Naive thymus-derived CD8-positive, alpha-beta T cell (primary cell): Measurements from ENCODE around the gene DNAH9. TPM values are rescaled to one million over a fixed set of nuclear protein-coding genes. Genes with fewer than 3 reads are reported as not detected.
A peak's percentile ranks its signal among the peaks of the same experiment; 100 is the strongest.

Experiments used
- ATAC-seq, 2 donors: fragments of 150-1000 bp; cut with Tn5 transposase in 1 of 2; sonication (Bioruptor Pico), chemical (Tn5 transposase) in 1 of 2; 1 replicate in 1 of 2; 2 replicates in 1 of 2; pipeline ENCODE4 v1.10.0; 2021; ENCODE audit warnings: mild to moderate bottlenecking in 2 of 2, moderate library complexity in 2 of 2
- POLR2A ChIA-PET: fragments of 350-600 bp; sonication (Branson Sonifier 250); formaldehyde crosslinking; loops from one replicate; lab custom pipeline; 2021; ENCODE audit warnings: antibody characterized with exemption; lab: Charles Lee
- DNase-seq, 10 donors: peaks; one replicate each; pipeline versions ENCODE4 v3.0.0 to v3.0.0-alpha.2; 2020 to 2022
- H3K27ac Mint-ChIP-seq, 10 donors: one replicate each; pipeline ENCODE4 v1.8.0; 2020 to 2022; ENCODE audit warnings: mild to moderate bottlenecking in 10 of 10, mixed read lengths in 10 of 10, moderate library complexity in 4 of 10, inconsistent platforms in 1 of 10
- H3K27me3 Mint-ChIP-seq, 5 donors: one replicate each; pipeline ENCODE4 v1.8.0; 2021 to 2022; ENCODE audit warnings: mixed read lengths in 5 of 5
- H3K36me3 Mint-ChIP-seq, 3 donors: one replicate each; pipeline ENCODE4 v1.8.0; 2020 to 2022; ENCODE audit warnings: mixed read lengths in 3 of 3, mild to moderate bottlenecking in 2 of 3, inconsistent platforms in 1 of 3
- H3K4me1 Mint-ChIP-seq, 4 donors: one replicate each; pipeline ENCODE4 v1.8.0; 2021 to 2022; ENCODE audit warnings: mixed read lengths in 4 of 4
- H3K4me3 Mint-ChIP-seq, 10 donors: one replicate each; pipeline ENCODE4 v1.8.0; 2020 to 2022; ENCODE audit warnings: mild to moderate bottlenecking in 10 of 10, mixed read lengths in 10 of 10, moderate library complexity in 6 of 10, inconsistent platforms in 1 of 10
- H3K9me3 Mint-ChIP-seq, 9 donors: one replicate each; pipeline ENCODE4 v1.8.0; 2020 to 2022; ENCODE audit warnings: mixed read lengths in 9 of 9, mild to moderate bottlenecking in 3 of 9, inconsistent platforms in 1 of 9, moderate library complexity in 1 of 9
- polyA plus RNA-seq, 3 donors: library from polyadenylated mRNA; unstranded; fragments of 300-500 nt; fragmentation: Illumina TruSeq; gene quantifications; one replicate each; pipeline ENCODE4 v1.2.3, GENCODE V29; 2021
- total RNA-seq, 8 experiments: library from RNA in 2 of 8; stranded (reverse) in 2 of 8; gene quantifications; one replicate each; pipeline ENCODE4 v1.2.3 and lab custom pipeline; 2021 to 2026

DNAH9 gene
- total and polyA plus RNA-seq, 5 experiments from 2014 or later = not detected

DNA sequence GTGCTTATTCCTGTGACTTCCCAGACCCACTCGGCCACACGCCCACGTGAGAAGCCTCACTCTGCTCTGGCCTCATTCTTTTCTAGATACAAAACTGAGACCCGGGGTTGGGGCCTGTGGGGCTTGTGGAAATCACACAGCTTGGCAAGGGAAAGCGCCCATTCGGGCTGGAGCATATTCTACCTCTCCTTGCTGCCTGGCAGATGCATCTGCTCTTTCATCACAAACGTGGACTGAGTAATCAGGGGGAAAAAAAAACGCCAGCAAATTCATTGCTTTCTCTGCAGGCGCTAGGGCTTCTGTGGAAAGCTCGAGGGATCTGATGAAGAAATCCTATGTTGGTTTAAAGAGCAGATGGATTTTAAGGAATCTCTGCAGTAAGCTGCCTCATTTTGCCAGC, 44.4 kb downstream of the DNAH9 start:
- POLR2A ChIA-PET = no interaction called here
- H3K27me3 Mint-ChIP-seq = peaks cover 0 to 11% (median 1%) of the 10 kb centered on the region in 5 donors

DNA sequence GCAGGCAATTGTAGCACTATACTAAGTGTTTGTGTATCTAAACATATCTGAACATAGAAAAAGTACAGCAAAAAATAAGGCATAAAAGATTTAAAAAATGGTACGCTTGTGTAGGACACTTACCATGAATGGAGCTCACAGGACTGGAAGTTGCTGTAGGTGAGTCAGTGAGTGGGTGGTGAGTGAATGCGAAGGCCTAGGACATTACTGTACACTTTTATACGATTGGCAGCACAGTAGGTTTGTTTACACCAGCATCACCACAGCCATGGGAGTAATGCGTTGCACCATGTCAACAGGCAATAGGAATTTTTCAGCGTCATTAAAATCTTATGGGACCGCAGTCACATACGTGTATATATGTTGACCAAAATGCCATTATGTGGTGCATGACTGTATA, 45.6 kb downstream of the DNAH9 start:
- DNase-seq (no peak), ATAC-seq (no peak)
- peaks cover 0 to 7% (median 0%) of the 10 kb centered on the region in 9 donors for H3K9me3 Mint-ChIP-seq
- no peaks in the 10 kb centered on the region for H3K36me3 Mint-ChIP-seq
- H3K27ac Mint-ChIP-seq = no peak overlapping the region
- peaks cover 0 to 11% (median 1%) of the 10 kb centered on the region in 5 donors for H3K27me3 Mint-ChIP-seq
- POLR2A ChIA-PET = no interaction called here
- H3K4me1 Mint-ChIP-seq = peaks cover 0 to 7% (median 4%) of the 10 kb centered on the region in 4 donors
- H3K4me3 Mint-ChIP-seq = no peak overlapping the region

More for the DNA sequence above, 44.4 kb downstream of the DNAH9 start:
- peaks cover 0 to 7% (median 4%) of the 10 kb centered on the region in 4 donors for H3K4me1 Mint-ChIP-seq
- H3K27ac Mint-ChIP-seq = no peak overlapping the region
- H3K9me3 Mint-ChIP-seq = peaks cover 0 to 8% (median 0%) of the 10 kb centered on the region in 9 donors
- DNase-seq (no peak), ATAC-seq (no peak)
- no peak overlapping the region for H3K4me3 Mint-ChIP-seq
- H3K36me3 Mint-ChIP-seq = no peaks in the 10 kb centered on the region

DNA sequence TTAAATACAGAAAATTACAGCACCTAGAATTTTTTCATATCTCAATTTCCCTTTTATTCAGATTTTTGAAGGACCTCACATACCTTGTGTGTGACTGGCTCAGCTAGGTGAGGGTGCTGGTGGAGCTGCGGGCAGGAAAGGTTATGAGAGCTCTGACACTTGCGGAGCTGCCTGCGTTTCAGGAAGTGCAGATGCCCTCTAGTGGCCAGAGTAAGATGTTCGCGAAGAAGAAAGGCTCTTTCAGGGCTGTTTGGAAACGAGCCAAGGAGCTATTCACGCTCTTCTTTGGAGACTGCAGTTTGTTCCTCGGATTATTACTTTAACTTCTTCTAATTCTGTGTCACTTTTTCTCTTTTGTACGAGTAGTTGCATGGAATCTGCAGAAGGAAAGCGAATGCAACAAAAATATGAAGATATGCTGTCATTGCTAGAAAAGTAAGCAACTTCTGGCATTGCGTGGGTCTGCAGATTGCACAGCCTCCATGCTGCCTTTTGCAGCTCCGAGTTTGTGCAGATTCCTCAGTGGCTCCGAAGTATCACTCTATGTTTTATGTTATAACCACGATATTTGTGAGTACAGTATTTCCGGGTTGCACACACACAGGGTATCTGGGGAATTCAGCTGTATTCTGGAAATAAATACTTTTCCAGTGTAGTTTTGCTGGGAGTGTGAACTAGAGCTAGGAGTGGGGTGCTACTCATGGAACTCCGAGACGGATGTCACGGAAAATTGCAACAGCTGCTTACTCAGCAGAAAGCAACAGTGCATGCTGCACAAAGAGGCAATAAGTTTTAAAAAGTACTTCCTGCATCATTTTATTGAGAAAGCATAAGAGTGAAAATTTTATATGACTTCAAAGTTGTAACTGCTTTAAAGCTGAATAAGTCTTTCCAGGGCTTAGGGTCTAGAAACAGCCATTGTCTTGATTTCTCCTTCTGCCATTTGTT, 46.3 kb downstream of the DNAH9 start:
- Mint-ChIP-seq H3K9me3 (peaks cover 0 to 7% (median 0%) of the 10 kb centered on the region in 9 donors), H3K27ac (no peak overlapping the region), H3K4me3 (no peak overlapping the region), H3K36me3 (no peaks in the 10 kb centered on the region), H3K27me3 (peaks cover 0 to 11% (median 0%) of the 10 kb centered on the region in 5 donors), H3K4me1 (peaks cover 0 to 7% (median 4%) of the 10 kb centered on the region in 4 donors)
- POLR2A ChIA-PET = no interaction called here
- ATAC-seq (no peak), DNase-seq (peak in 9 of 10 donors; percentile 5 to 65 (median 21))

DNA sequence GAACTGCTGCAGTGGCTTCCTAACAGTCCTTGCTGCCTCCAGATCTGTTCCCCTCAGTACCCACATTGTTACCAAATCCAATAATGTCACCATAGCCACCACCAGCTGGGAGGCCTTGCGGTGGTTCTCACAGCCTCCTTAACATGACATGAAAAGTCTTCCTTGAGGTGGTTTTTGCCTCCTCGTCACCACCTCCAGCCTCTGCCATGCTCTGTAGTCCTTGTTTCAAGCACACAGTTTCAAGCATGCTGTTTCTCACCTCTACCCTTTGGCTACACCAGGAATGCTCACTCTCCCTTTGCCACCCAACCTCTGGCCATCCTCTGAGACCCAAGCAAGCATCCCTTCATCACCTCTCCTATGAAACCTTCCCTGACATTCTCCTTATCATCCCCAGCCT, 47.2 kb downstream of the DNAH9 start:
- no peak for DNase-seq
- peaks cover 0 to 7% (median 4%) of the 10 kb centered on the region in 4 donors for H3K4me1 Mint-ChIP-seq
- H3K9me3 Mint-ChIP-seq = peaks cover 0 to 7% (median 0%) of the 10 kb centered on the region in 9 donors
- no peak for ATAC-seq
- H3K36me3 Mint-ChIP-seq = no peaks in the 10 kb centered on the region
- peaks cover 0 to 11% (median 0%) of the 10 kb centered on the region in 5 donors for H3K27me3 Mint-ChIP-seq
- no peak overlapping the region for H3K27ac Mint-ChIP-seq
- H3K4me3 Mint-ChIP-seq = no peak overlapping the region
- POLR2A ChIA-PET = no interaction called here

DNA sequence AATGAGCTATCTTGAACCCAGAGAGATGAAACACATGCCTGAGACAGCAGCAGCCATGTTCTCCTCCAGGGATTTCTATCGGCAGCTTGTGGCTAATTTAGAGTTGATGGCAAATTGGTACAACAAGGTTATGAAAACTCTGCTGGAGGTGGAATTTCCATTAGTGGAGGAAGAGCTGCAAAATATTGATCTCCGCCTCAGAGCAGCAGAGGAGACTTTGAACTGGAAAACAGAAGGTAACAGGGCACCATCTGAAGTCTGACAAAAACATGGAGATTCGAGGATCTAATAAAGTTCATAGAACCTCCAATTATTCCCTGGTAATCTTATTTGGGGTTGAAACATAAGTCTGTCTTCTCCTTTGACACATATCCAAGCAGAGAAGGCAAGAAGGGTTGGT, 52.8 kb downstream of the DNAH9 start:
- Mint-ChIP-seq H3K36me3 (no peaks in the 10 kb centered on the region), H3K4me3 (no peak overlapping the region), H3K27ac (no peak overlapping the region), H3K9me3 (peaks cover 0 to 2% (median 0%) of the 10 kb centered on the region in 9 donors), H3K27me3 (peaks cover 0 to 1% (median 0%) of the 10 kb centered on the region in 5 donors), H3K4me1 (no peaks in the 10 kb centered on the region)
- POLR2A ChIA-PET = no interaction called here
- ATAC-seq (no peak), DNase-seq (no peak)

DNA sequence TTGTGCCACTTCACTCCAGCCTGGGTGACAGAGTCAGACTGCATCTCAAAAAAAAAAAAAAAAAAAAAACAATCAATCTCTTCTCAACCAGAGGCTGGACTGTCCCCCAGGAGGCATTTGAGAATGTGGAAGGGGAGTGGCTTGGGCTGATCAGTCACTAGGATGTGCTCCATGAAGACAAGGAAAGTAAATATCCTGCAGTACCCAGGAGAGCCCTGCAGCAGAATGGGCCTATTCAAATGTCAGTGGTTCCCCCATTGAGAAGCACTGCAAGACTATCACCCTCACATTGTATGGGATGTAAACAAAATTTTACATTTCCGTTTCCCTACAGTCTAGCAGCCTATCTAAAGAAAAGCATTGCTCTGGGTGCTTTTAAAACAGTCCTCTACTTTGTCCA, 70.3 kb downstream of the DNAH9 start:
- Mint-ChIP-seq H3K4me3 (no peak overlapping the region), H3K36me3 (peaks cover 0 to 4% (median 0%) of the 10 kb centered on the region in 3 donors), H3K27ac (no peak overlapping the region), H3K27me3 (peaks cover 0 to 28% (median 7%) of the 10 kb centered on the region in 5 donors), H3K4me1 (no peaks in the 10 kb centered on the region), H3K9me3 (peaks cover 0 to 9% (median 5%) of the 10 kb centered on the region in 9 donors)
- POLR2A ChIA-PET = no interaction called here
- ATAC-seq (no peak), DNase-seq (no peak)

DNA sequence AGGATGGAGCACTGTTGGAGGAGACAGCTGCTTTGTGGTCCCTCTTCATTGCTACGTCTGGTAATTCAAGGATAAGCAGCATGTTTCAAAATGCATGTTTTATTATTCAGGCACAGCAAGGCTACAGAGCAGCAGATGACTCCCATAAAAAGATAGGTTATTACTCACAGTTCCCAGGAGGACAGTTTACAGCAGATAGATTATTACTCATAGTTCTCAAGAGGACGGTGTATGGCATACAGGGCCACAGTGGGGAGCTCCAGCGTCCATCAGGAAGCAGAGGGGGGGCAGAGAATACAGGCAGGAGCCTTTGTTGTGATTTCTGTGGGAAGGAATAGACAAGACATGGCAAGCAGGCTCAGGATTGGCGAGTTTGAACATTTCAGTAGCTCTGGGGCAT, 72.9 kb downstream of the DNAH9 start:
- Mint-ChIP-seq H3K36me3 (no peaks in the 10 kb centered on the region), H3K4me1 (no peaks in the 10 kb centered on the region), H3K4me3 (no peak overlapping the region), H3K9me3 (peaks cover 0 to 5% (median 0%) of the 10 kb centered on the region in 9 donors), H3K27me3 (peaks cover 0 to 5% (median 0%) of the 10 kb centered on the region in 5 donors), H3K27ac (no peak overlapping the region)
- DNase-seq (no peak), ATAC-seq (no peak)
- POLR2A ChIA-PET = no interaction called here

DNA sequence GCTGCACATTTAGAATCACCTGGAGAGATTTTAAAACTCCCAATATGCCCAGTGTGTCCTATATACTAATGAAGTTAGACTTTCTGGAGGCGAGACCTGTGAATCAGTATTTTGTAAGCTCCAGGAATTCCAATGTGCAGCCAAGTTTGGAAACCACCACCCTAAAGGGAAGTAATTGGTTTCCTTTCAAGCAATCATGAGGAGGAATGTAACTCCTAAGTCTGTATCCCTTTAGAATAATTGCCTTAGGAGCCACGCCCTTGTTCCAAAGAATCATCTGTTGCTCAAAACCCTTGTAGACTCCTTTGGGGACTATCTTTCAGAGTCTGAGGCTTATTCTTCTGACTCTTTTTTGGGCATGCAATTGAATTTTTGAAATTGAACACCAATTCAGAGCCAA, 84.4 kb downstream of the DNAH9 start:
- ATAC-seq (no peak), DNase-seq (no peak)
- Mint-ChIP-seq H3K4me1 (no peaks in the 10 kb centered on the region), H3K9me3 (peaks cover 0 to 29% (median 3%) of the 10 kb centered on the region in 9 donors), H3K4me3 (no peak overlapping the region), H3K36me3 (peaks cover 0 to 4% (median 0%) of the 10 kb centered on the region in 3 donors), H3K27me3 (peaks cover 4 to 40% (median 12%) of the 10 kb centered on the region in 5 donors), H3K27ac (no peak overlapping the region)
- POLR2A ChIA-PET = no interaction called here

DNA sequence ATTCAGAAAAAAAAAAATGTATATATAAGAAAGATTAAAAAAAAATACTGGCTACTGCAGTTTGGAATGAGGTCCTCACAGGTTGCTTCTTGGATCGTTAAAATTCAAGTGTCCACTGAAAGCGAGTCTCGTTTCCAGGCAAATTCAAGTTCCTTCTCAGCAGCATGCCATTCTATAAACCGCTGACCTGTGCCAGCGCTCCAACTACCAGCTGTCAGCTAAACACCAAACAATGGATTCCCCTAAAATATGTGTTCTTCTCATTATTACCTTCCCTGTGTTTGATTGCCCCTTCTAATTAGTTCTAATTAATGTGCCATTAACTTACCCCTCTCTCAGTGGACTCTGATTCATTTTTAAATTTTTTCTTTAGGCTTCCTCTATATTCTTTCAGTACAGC, 92.4 kb downstream of the DNAH9 start:
- H3K9me3 Mint-ChIP-seq = peaks cover 0 to 3% (median 0%) of the 10 kb centered on the region in 9 donors
- no peak overlapping the region for H3K4me3 Mint-ChIP-seq
- DNase-seq (no peak), ATAC-seq (no peak)
- POLR2A ChIA-PET = no interaction called here
- H3K27ac Mint-ChIP-seq = no peak overlapping the region
- H3K36me3 Mint-ChIP-seq = no peaks in the 10 kb centered on the region
- H3K4me1 Mint-ChIP-seq = no peaks in the 10 kb centered on the region
- H3K27me3 Mint-ChIP-seq = peaks cover 0 to 11% (median 0%) of the 10 kb centered on the region in 5 donors

DNA sequence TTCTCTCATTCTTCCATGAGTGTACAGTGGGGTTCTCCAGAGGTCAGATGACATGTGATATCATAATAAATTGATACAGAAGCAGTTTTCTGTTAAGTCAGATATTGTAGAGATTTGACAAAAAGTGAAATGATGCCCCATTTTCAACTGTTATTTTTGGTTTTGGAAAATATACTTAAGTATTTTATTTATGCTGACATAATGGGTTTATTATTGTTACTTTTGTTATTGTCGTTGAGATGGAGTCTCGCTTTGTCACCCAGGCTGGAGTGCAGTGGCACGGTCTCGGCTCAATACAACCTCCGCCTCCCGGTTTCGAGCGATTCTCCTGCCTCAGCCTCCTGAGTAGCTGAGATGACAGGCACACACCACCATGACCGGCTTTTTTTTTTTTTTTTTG, 94.4 kb downstream of the DNAH9 start:
- no peak for DNase-seq
- H3K36me3 Mint-ChIP-seq = no peaks in the 10 kb centered on the region
- H3K27me3 Mint-ChIP-seq = no peaks in the 10 kb centered on the region
- peaks cover 0 to 6% (median 0%) of the 10 kb centered on the region in 9 donors for H3K9me3 Mint-ChIP-seq
- POLR2A ChIA-PET = no interaction called here
- H3K27ac Mint-ChIP-seq = no peak overlapping the region
- no peak for ATAC-seq
- H3K4me3 Mint-ChIP-seq = no peak overlapping the region
- H3K4me1 Mint-ChIP-seq = no peaks in the 10 kb centered on the region

DNA sequence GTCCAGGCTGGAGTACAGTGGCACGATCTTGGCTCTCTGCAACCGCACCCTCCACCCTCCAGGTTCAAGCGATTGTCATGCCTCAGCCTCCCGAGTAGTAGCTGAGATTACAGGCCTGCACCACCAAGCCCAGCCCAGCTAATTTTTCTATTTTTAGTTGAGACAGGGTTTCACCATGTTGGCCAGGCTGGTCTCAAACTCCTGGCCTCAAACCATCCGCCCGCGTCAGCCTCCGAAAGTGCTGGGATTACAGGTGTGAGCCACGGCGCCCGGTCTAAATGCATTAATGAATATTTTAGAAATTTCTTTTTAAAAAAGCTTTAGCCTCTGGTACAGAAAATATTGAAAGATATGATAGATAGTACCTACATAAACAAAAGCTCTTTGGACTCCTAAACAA, 95.0 kb downstream of the DNAH9 start:
- no peak for DNase-seq
- POLR2A ChIA-PET = interaction anchor here (0.7 kb wide), 1 partner anchor 180 kb away, joined by 3 read pairs; no protein-coding TSS in a partner anchor

DNA sequence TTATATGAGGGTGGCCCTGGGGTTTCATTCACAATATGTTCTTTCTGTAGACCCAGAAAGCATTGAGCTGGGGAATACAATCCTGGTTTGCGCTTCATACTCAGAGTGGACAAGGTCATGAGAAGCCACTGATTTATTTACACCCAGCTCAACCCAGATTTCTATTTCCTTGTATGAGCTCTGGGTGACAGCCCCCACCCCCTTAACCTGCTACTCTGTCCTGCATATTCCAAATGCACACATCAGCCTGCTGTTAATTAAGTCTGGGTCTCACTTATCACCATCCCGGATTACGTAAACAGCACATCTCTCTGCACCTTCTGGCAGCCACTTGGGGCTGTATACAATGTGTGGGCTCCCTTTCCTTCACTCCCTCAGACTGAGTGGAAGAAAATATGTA, 102.4 kb downstream of the DNAH9 start:
- Mint-ChIP-seq H3K4me3 (no peak overlapping the region), H3K36me3 (peaks cover 0 to 5% (median 0%) of the 10 kb centered on the region in 3 donors), H3K4me1 (peaks cover 0 to 1% (median 0%) of the 10 kb centered on the region in 4 donors), H3K27me3 (peaks cover 0 to 14% (median 4%) of the 10 kb centered on the region in 5 donors), H3K27ac (no peak overlapping the region), H3K9me3 (peaks cover 0 to 23% (median 7%) of the 10 kb centered on the region in 9 donors)
- POLR2A ChIA-PET = no interaction called here
- ATAC-seq = no peak
- DNase-seq = no peak

More for the DNA sequence above, 95.0 kb downstream of the DNAH9 start:
- Mint-ChIP-seq H3K4me3 (no peak overlapping the region), H3K36me3 (no peaks in the 10 kb centered on the region), H3K9me3 (peaks cover 0 to 10% (median under 1%) of the 10 kb centered on the region in 9 donors), H3K4me1 (no peaks in the 10 kb centered on the region), H3K27me3 (no peaks in the 10 kb centered on the region), H3K27ac (no peak overlapping the region)
- ATAC-seq = no peak

DNA sequence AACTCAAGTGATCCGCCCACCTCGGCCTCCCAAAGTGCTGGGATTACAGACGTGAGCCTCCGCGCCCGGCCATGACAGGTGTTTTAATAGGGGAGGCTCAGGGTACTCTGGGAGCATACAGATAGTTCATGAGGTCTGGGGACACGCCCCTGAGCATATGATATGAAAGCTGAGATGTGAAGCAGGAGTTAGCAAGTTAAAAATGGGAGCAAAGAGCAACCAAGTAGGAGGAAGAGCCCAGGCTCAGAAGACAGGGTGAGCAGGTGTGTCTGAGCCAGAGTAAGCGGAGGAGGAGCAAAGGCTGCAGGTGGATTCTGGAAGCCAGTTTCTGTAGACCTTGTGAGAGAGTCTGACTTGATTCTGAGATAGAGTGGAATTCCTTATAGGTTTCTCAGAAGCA, 103.6 kb downstream of the DNAH9 start:
- peaks cover 0 to 1% (median 0%) of the 10 kb centered on the region in 4 donors for H3K4me1 Mint-ChIP-seq
- H3K4me3 Mint-ChIP-seq = peak overlapping the region in 1 of 10 donors; percentile 5
- DNase-seq (no peak), ATAC-seq (no peak)
- peaks cover 0 to 5% (median 0%) of the 10 kb centered on the region in 3 donors for H3K36me3 Mint-ChIP-seq
- peaks cover 0 to 23% (median 7%) of the 10 kb centered on the region in 9 donors for H3K9me3 Mint-ChIP-seq
- H3K27me3 Mint-ChIP-seq = peaks cover 0 to 14% (median 4%) of the 10 kb centered on the region in 5 donors
- H3K27ac Mint-ChIP-seq = no peak overlapping the region
- POLR2A ChIA-PET = no interaction called here
